ENCODE measurements around the gene TDRD5. TPM values are rescaled to one million over a fixed set of nuclear protein-coding genes. Genes with fewer than 3 reads are reported as not detected.

Gene TDRD5
- total RNA-seq, 4 donors from 2014 or later = 0.64 to 1.8 TPM; not detected in 2

GRCh38 chr1:179549368-179549700 is 42.3 kb upstream of the TDRD5 start:
- Histone ChIP-seq H3K27ac (no peak overlapping the region), H3K4me1 (no peaks in the 10 kb centered on the region), H3K27me3 (no peaks in the 10 kb centered on the region), H3K9me3 (no peaks in the 10 kb centered on the region), H3K4me3 (no peak overlapping the region), H3K36me3 (no peaks in the 10 kb centered on the region)
- intact Hi-C loops (cut with DNase I; ENCODE audit: low total_unique reads) (no loop called here), in situ Hi-C loops (cut with MboI; ENCODE audit: low pct_ligation_motif_present in 1 of 4, low pct_unique_long_range_greater_than_20kb in 1 of 4, low sequenced_read_pairs in 3 of 4) (no loop called here)
- WGBS, 2 donors (ENCODE audit: low coverage in 1 of 2) = 50 to 60% methylated on average over 1 to 2 of the region's 2 CpGs
- DNase-seq = no peak
- no peak for TF ChIP-seq POLR2A (IDR thresholded peaks at IDR 0.05)
- TF ChIP-seq EP300 (IDR thresholded peaks at IDR 0.05; ENCODE audit: low read depth) = no peak
- TF ChIP-seq POLR2AphosphoS5 (IDR thresholded peaks at IDR 0.05) = no peak
- TF ChIP-seq CTCF (IDR thresholded peaks at IDR 0.05) = no peak

GRCh38 chr1:179550746-179551682 is 40.6 kb upstream of the TDRD5 start:
- 71 to 73% methylated on average over 3 to 9 of the region's 9 CpGs for WGBS, 2 donors (ENCODE audit: low coverage in 1 of 2)
- no peaks in the 10 kb centered on the region for H3K4me1 ChIP-seq
- no peaks in the 10 kb centered on the region for H3K36me3 ChIP-seq
- DNase-seq = no peak
- in situ Hi-C loops (cut with MboI; ENCODE audit: low pct_ligation_motif_present in 1 of 4, low pct_unique_long_range_greater_than_20kb in 1 of 4, low sequenced_read_pairs in 3 of 4) = no loop called here
- H3K27ac ChIP-seq = no peak overlapping the region
- H3K4me3 ChIP-seq = no peak overlapping the region
- H3K27me3 ChIP-seq = no peaks in the 10 kb centered on the region
- intact Hi-C loops (cut with DNase I; ENCODE audit: low total_unique reads) = no loop called here
- H3K9me3 ChIP-seq = no peaks in the 10 kb centered on the region
- TF ChIP-seq POLR2A (IDR thresholded peaks at IDR 0.05) = no peak
- TF ChIP-seq EP300 (IDR thresholded peaks at IDR 0.05; ENCODE audit: low read depth) = no peak
- TF ChIP-seq CTCF (IDR thresholded peaks at IDR 0.05) = no peak
- TF ChIP-seq POLR2AphosphoS5 (IDR thresholded peaks at IDR 0.05) = no peak

GRCh38 chr1:179554427-179554826 is 37.2 kb upstream of the TDRD5 start:
- Histone ChIP-seq H3K36me3 (no peaks in the 10 kb centered on the region), H3K27me3 (no peaks in the 10 kb centered on the region), H3K4me1 (no peaks in the 10 kb centered on the region), H3K4me3 (no peak overlapping the region), H3K9me3 (no peaks in the 10 kb centered on the region), H3K27ac (no peak overlapping the region)
- in situ Hi-C loops (cut with MboI; ENCODE audit: low pct_ligation_motif_present in 1 of 4, low pct_unique_long_range_greater_than_20kb in 1 of 4, low sequenced_read_pairs in 3 of 4) = no loop called here
- intact Hi-C loops (cut with DNase I; ENCODE audit: low total_unique reads) = no loop called here
- TF ChIP-seq POLR2A (IDR thresholded peaks at IDR 0.05) (no peak), POLR2AphosphoS5 (IDR thresholded peaks at IDR 0.05) (no peak), EP300 (IDR thresholded peaks at IDR 0.05; ENCODE audit: low read depth) (no peak), CTCF (IDR thresholded peaks at IDR 0.05) (no peak)
- no peak for DNase-seq

DNA sequence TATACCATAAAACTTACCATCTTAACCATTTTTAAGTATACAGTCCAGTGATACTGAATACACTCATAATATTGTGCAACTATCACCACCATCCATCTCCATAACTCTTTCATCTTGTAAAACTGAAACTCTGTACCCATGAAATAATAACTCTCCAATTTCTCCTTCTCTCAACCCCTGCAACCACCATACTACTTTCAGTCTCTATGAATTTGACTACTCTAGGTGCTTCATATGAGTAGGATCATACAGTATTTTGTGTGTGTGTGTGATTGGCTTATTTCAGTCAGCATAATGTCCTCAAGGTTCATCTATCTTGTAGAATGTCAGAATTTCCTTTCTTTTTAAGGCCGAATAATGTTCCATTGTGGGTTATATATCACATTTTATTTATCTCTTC is 33.6 kb upstream of the TDRD5 start:
- TF ChIP-seq EP300 (IDR thresholded peaks at IDR 0.05; ENCODE audit: low read depth) (no peak), POLR2AphosphoS5 (IDR thresholded peaks at IDR 0.05) (no peak), POLR2A (IDR thresholded peaks at IDR 0.05) (no peak), CTCF (IDR thresholded peaks at IDR 0.05) (no peak)
- in situ Hi-C loops (cut with MboI; ENCODE audit: low pct_ligation_motif_present in 1 of 4, low pct_unique_long_range_greater_than_20kb in 1 of 4, low sequenced_read_pairs in 3 of 4) = no loop called here
- Histone ChIP-seq H3K27ac (no peak overlapping the region), H3K27me3 (no peaks in the 10 kb centered on the region), H3K36me3 (no peaks in the 10 kb centered on the region), H3K9me3 (no peaks in the 10 kb centered on the region), H3K4me3 (no peak overlapping the region), H3K4me1 (no peaks in the 10 kb centered on the region)
- no peak for DNase-seq
- 91 to 100% methylated on average over 1 of the region's 1 CpG for WGBS, 2 donors (ENCODE audit: low coverage in 1 of 2)
- intact Hi-C loops (cut with DNase I; ENCODE audit: low total_unique reads) = no loop called here

Data from transverse colon (tissue), 4 donors.